DND-41 (cell line): ENCODE measurements around the gene SND1.

Source experiments
- ATAC-seq: fragments of 200-7000 bp; cut with Tn5 transposase; 3 replicates; pipeline ENCODE4 v1.9.1; 2021; ENCODE audit warnings: low read depth; ENCODE audit not compliant: insufficient read depth
- DNase-seq: peaks from one replicate; pipeline ENCODE4 v3.0.0-alpha.2; 2020
- H2AFZ ChIP-seq: 2 replicates; pipeline ENCODE4 v1.6.0; 2012; ENCODE audit warnings: low read depth, low read length
- H3K27ac ChIP-seq: 2 replicates; pipeline ENCODE4 v1.5.1; 2012; ENCODE audit warnings: low read length, inconsistent platforms
- H3K27me3 ChIP-seq: fragments of 200-600 bp; sonication (generic); 2 replicates; pipeline ENCODE4 v1.6.0; 2012; ENCODE audit warnings: low read length, mild to moderate bottlenecking, inconsistent platforms; ENCODE audit not compliant: insufficient read depth, poor library complexity
- H3K36me3 ChIP-seq: 2 replicates; pipeline ENCODE4 v1.5.1; 2012; ENCODE audit warnings: low read length, inconsistent platforms; ENCODE audit not compliant: insufficient read depth
- H3K4me1 ChIP-seq: 2 replicates; pipeline ENCODE4 v1.5.1; 2012; ENCODE audit warnings: mild to moderate bottlenecking, low read length; ENCODE audit not compliant: insufficient read depth
- H3K4me2 ChIP-seq: 2 replicates; pipeline ENCODE4 v1.6.0; 2012; ENCODE audit warnings: mild to moderate bottlenecking, moderate library complexity, low read length, inconsistent platforms; ENCODE audit not compliant: insufficient read depth
- H3K4me3 ChIP-seq, 2 experiments: fragments of 200-600 bp in 1 of 2; shearing (Covaris generic) in 1 of 2; 2 replicates each; pipeline ENCODE4 v1.5.1; 2012 to 2016; ENCODE audit warnings: inconsistent platforms in 2 of 2, low read length in 2 of 2, mild to moderate bottlenecking in 2 of 2, low read depth in 1 of 2, moderate library complexity in 1 of 2
- H3K79me2 ChIP-seq: 2 replicates; pipeline ENCODE4 v1.6.0; 2012; ENCODE audit warnings: low read length, inconsistent platforms; ENCODE audit not compliant: insufficient read depth
- H3K9ac ChIP-seq: 2 replicates; pipeline ENCODE4 v1.6.0; 2012; ENCODE audit warnings: low read depth, mild to moderate bottlenecking, inconsistent platforms, low read length, moderate library complexity
- H3K9me3 ChIP-seq: 2 replicates; pipeline ENCODE4 v1.5.1; 2012; ENCODE audit warnings: low read length, moderate library complexity, mild to moderate bottlenecking, inconsistent platforms; ENCODE audit not compliant: insufficient read depth, severe bottlenecking
- H4K20me1 ChIP-seq: 2 replicates; pipeline ENCODE4 v1.6.0; 2012; ENCODE audit warnings: low read length; ENCODE audit not compliant: insufficient read depth
- CTCF ChIP-seq: IDR thresholded peaks from 2 replicates; pipeline ENCODE4 v1.5.1; 2012; ENCODE audit warnings: borderline replicate concordance, low read length, moderate library complexity, mild to moderate bottlenecking; ENCODE audit not compliant: poor library complexity, severe bottlenecking; ENCODE audit errors: extremely low read depth
- EZH2 ChIP-seq: IDR thresholded peaks from 3 replicates; pipeline ENCODE4 v1.6.1; 2012; ENCODE audit warnings: borderline replicate concordance, low read depth, mild to moderate bottlenecking, moderate library complexity, low read length, inconsistent platforms; ENCODE audit not compliant: severe bottlenecking

The SND1 gene

GRCh38 chr7:127876393-127876792, 224.4 kb downstream of the SND1 start:
- no peaks in the 10 kb centered on the region for H3K4me1 ChIP-seq
- no peaks in the 10 kb centered on the region for H3K9me3 ChIP-seq
- no peak for ATAC-seq
- no peak overlapping the region for H2AFZ ChIP-seq
- H3K9ac ChIP-seq = no peak overlapping the region
- no peak overlapping the region for H3K27ac ChIP-seq
- no peak overlapping the region for H3K4me3 ChIP-seq
- H3K36me3 ChIP-seq = no peaks in the 10 kb centered on the region
- H3K4me2 ChIP-seq = no peak overlapping the region
- peaks cover 23% of the 10 kb centered on the region; the same call in 1 of the 2 replicates for H4K20me1 ChIP-seq
- no peaks in the 10 kb centered on the region for H3K27me3 ChIP-seq
- peaks cover 2% of the 10 kb centered on the region; the same call in 1 of the 2 replicates for H3K79me2 ChIP-seq
- no peak for TF ChIP-seq EZH2
- TF ChIP-seq CTCF = no peak
- DNase-seq = no peak

- Histone ChIP-seq H3K27me3 (no peaks in the 10 kb centered on the region), H3K4me3 (no peak overlapping the region), H4K20me1 (peaks cover 23% of the 10 kb centered on the region; the same call in 1 of the 2 replicates), H3K36me3 (no peaks in the 10 kb centered on the region), H3K9ac (no peak overlapping the region), H3K27ac (no peak overlapping the region), H3K4me2 (no peak overlapping the region), H3K79me2 (peaks cover 2% of the 10 kb centered on the region; the same call in 1 of the 2 replicates), H2AFZ (no peak overlapping the region), H3K4me1 (no peaks in the 10 kb centered on the region), H3K9me3 (no peaks in the 10 kb centered on the region)
- TF ChIP-seq EZH2 (no peak), CTCF (no peak)
- no peak for DNase-seq
- no peak for ATAC-seq
Measured at GRCh38 chr7:127877951-127878350, 226.0 kb downstream of the SND1 start.

GRCh38 chr7:127878791-127879190, 226.8 kb downstream of the SND1 start:
- DNase-seq (no peak), ATAC-seq (no peak)
- Histone ChIP-seq H3K9me3 (no peaks in the 10 kb centered on the region), H4K20me1 (peaks cover 23% of the 10 kb centered on the region; the same call in 1 of the 2 replicates), H3K4me1 (no peaks in the 10 kb centered on the region), H3K4me3 (no peak overlapping the region), H3K79me2 (peaks cover 2% of the 10 kb centered on the region; the same call in 1 of the 2 replicates), H3K27me3 (no peaks in the 10 kb centered on the region), H2AFZ (no peak overlapping the region), H3K36me3 (no peaks in the 10 kb centered on the region), H3K9ac (no peak overlapping the region), H3K27ac (no peak overlapping the region), H3K4me2 (no peak overlapping the region)
- TF ChIP-seq EZH2 (no peak), CTCF (no peak)
